Measurements from ENCODE around the gene CTTN. TPM values are rescaled to one million over a fixed set of nuclear protein-coding genes. Genes with fewer than 3 reads are reported as not detected.

CTTN gene
- total and polyA plus RNA-seq, 2 of the 13 experiments (the other 11 are each of a cell fraction or from before 2014, with no cell fraction given): 84.4 to 114 TPM

- TF ChIP-seq RFX1 (IDR thresholded peaks at IDR 0.05) (no peak), CEBPB (IDR thresholded peaks at IDR 0.05; ENCODE audit: borderline replicate concordance, low read depth, low read length) (no peak)
Observed at GRCh38 chr11:70371241-70371640, 27.1 kb upstream of the CTTN start (continued).

- Histone ChIP-seq H3K27ac (ENCODE audit: extremely low read length, insufficient read depth, low read length) (no peak overlapping the region), H3K4me3 (replicated peaks in 1 of 3; ENCODE audit: insufficient read depth in 1 of 3, low read depth in 2 of 3, low read length in 3 of 3) (no peak overlapping the region), H3K79me2 (ENCODE audit: insufficient read depth, low read length) (no peaks in the 10 kb centered on the region), H4K20me1 (ENCODE audit: insufficient read depth, low read length) (no peaks in the 10 kb centered on the region), H3K9ac (ENCODE audit: insufficient read depth, low read depth, low read length) (no peak overlapping the region), H3K4me2 (ENCODE audit: low read depth, low read length) (no peak overlapping the region), H3K27me3 (ENCODE audit: control insufficient read depth in 1 of 2, insufficient read depth in 2 of 2, low read length in 2 of 2) (no peaks in the 10 kb centered on the region), H3K36me3 (replicated peaks in 1 of 2; ENCODE audit: control insufficient read depth in 1 of 2, insufficient read depth in 2 of 2, low read length in 2 of 2) (peaks cover 19 to 50% of the 10 kb centered on the region in 2 experiments), H3K4me1 (ENCODE audit: insufficient read depth, low read length) (no peaks in the 10 kb centered on the region), H3K9me3 (ENCODE audit: low read length) (no peaks in the 10 kb centered on the region), H2AFZ (ENCODE audit: low read length) (no peak overlapping the region)
- CTCF ChIA-PET (ENCODE audit: low intra/inter-chr PET ratio, low total read pairs): no interaction called here
- intact Hi-C loops (cut with micrococcal nuclease; ENCODE audit: unreplicated experiment): no loop called here
- ATAC-seq: no peak
- in situ Hi-C loops (cut with HindIII; ENCODE audit: extremely low pct_ligation_motif_present, low pct_unique_long_range_greater_than_20kb): no loop called here
- POLR2A ChIA-PET: no interaction called here
- WGBS (ENCODE audit: low lambda C conversion rate): 98% methylated on average over 8 of the region's 8 CpGs
- BruUV-seq (replicated peaks): no TSS peak
- DNase-seq (ENCODE audit: low spot score): no peak
- FAIRE-seq: no peak
- TF ChIP-seq TIGD3 (CRISPR knock-in tag; IDR thresholded peaks at IDR 0.05; ENCODE audit: borderline replicate concordance) (no peak), ZNF782 (CRISPR knock-in tag; IDR thresholded peaks at IDR 0.05; ENCODE audit: borderline replicate concordance) (no peak), BRF2 (CRISPR knock-in tag; IDR thresholded peaks at IDR 0.05) (no peak)
Observed at GRCh38 chr11:70372076-70372475, 26.3 kb upstream of the CTTN start.

Data from HepG2 (cell line).